ENCODE data around the gene SARS1.
A peak's percentile ranks its signal among the peaks of the same experiment; 100 is the strongest.

SARS1 gene

GRCh38 chr1:109248797-109249629, 35.3 kb downstream of the SARS1 start, which contains the start of gene CELSR2:
Gene CELSR2 (plus strand): TSS chr1:109249539. CDS start chr1:109250080, 541 bp downstream.
- peak within 1 kb of the TSS; percentile 55 for H3K4me3 ChIP-seq (ENCODE audit: insufficient read depth, low read length, poor library complexity, severe bottlenecking)
- no peaks in the 10 kb centered on the region for H3K36me3 ChIP-seq (ENCODE audit: low read length)
- H4K20me1 ChIP-seq (ENCODE audit: low read depth, low read length): no peaks in the 10 kb centered on the region
- H3K27me3 ChIP-seq (ENCODE audit: low read length): no peaks in the 10 kb centered on the region
- TF ChIP-seq, protein P1, sequence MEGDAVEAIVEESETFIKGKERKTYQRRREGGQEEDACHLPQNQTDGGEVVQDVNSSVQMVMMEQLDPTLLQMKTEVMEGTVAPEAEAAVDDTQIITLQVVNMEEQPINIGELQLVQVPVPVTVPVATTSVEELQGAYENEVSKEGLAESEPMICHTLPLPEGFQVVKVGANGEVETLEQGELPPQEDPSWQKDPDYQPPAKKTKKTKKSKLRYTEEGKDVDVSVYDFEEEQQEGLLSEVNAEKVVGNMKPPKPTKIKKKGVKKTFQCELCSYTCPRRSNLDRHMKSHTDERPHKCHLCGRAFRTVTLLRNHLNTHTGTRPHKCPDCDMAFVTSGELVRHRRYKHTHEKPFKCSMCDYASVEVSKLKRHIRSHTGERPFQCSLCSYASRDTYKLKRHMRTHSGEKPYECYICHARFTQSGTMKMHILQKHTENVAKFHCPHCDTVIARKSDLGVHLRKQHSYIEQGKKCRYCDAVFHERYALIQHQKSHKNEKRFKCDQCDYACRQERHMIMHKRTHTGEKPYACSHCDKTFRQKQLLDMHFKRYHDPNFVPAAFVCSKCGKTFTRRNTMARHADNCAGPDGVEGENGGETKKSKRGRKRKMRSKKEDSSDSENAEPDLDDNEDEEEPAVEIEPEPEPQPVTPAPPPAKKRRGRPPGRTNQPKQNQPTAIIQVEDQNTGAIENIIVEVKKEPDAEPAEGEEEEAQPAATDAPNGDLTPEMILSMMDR (IDR thresholded peaks at IDR 0.05; ENCODE audit: insufficient read depth, low read length, poor library complexity, severe bottlenecking): no peak
- no peak for TF ChIP-seq EZH2phosphoT487 (conservative IDR thresholded peaks at IDR 0.05; ENCODE audit: low read length)
- peak within 1 kb of the TSS; percentile 1 for H2AFZ ChIP-seq (ENCODE audit: low read depth, low read length, severe bottlenecking)
- no peaks in the 10 kb centered on the region for H3K9me2 ChIP-seq (replicated peaks; ENCODE audit: insufficient read depth, low read length)
- H3K9me3 ChIP-seq (ENCODE audit: insufficient read depth, low read length): no peaks in the 10 kb centered on the region
- no peaks in the 10 kb centered on the region for H3F3A ChIP-seq (ENCODE audit: insufficient read depth)
- H3K9ac ChIP-seq (ENCODE audit: low read length): peak within 1 kb of the TSS; percentile 39; the same call in 1 of the 2 replicates
- no peak within 1 kb of the TSS for H3K27ac ChIP-seq (ENCODE audit: low read depth, low read length)
- peak within 1 kb of the TSS; percentile 57 for H3K4me2 ChIP-seq (ENCODE audit: low read depth, low read length, poor library complexity, severe bottlenecking)
- H3K79me2 ChIP-seq (ENCODE audit: insufficient read depth, low read length): no peaks in the 10 kb centered on the region

- peak overlapping the region; percentile 57 for H3K4me2 ChIP-seq (ENCODE audit: low read depth, low read length, poor library complexity, severe bottlenecking)
- H3K79me2 ChIP-seq (ENCODE audit: insufficient read depth, low read length): no peaks in the 10 kb centered on the region
- H3K27me3 ChIP-seq (ENCODE audit: low read length): no peaks in the 10 kb centered on the region
- no peak overlapping the region for H3K27ac ChIP-seq (ENCODE audit: low read depth, low read length)
- peak overlapping the region; percentile 55 for H3K4me3 ChIP-seq (ENCODE audit: insufficient read depth, low read length, poor library complexity, severe bottlenecking)
- H3K9me3 ChIP-seq (ENCODE audit: insufficient read depth, low read length): no peaks in the 10 kb centered on the region
- H3F3A ChIP-seq (ENCODE audit: insufficient read depth): no peaks in the 10 kb centered on the region
- no peak for TF ChIP-seq EZH2phosphoT487 (conservative IDR thresholded peaks at IDR 0.05; ENCODE audit: low read length)
- TF ChIP-seq, protein P1 (IDR thresholded peaks at IDR 0.05; ENCODE audit: insufficient read depth, low read length, poor library complexity, severe bottlenecking): no peak
- no peaks in the 10 kb centered on the region for H4K20me1 ChIP-seq (ENCODE audit: low read depth, low read length)
- no peaks in the 10 kb centered on the region for H3K36me3 ChIP-seq (ENCODE audit: low read length)
- no peak overlapping the region for H2AFZ ChIP-seq (ENCODE audit: low read depth, low read length, severe bottlenecking)
- no peaks in the 10 kb centered on the region for H3K9me2 ChIP-seq (replicated peaks; ENCODE audit: insufficient read depth, low read length)
- peak overlapping the region; percentile 39; the same call in 1 of the 2 replicates for H3K9ac ChIP-seq (ENCODE audit: low read length)
Measured at GRCh38 chr1:109249654-109250401, 36.1 kb downstream of the SARS1 start.

DNA sequence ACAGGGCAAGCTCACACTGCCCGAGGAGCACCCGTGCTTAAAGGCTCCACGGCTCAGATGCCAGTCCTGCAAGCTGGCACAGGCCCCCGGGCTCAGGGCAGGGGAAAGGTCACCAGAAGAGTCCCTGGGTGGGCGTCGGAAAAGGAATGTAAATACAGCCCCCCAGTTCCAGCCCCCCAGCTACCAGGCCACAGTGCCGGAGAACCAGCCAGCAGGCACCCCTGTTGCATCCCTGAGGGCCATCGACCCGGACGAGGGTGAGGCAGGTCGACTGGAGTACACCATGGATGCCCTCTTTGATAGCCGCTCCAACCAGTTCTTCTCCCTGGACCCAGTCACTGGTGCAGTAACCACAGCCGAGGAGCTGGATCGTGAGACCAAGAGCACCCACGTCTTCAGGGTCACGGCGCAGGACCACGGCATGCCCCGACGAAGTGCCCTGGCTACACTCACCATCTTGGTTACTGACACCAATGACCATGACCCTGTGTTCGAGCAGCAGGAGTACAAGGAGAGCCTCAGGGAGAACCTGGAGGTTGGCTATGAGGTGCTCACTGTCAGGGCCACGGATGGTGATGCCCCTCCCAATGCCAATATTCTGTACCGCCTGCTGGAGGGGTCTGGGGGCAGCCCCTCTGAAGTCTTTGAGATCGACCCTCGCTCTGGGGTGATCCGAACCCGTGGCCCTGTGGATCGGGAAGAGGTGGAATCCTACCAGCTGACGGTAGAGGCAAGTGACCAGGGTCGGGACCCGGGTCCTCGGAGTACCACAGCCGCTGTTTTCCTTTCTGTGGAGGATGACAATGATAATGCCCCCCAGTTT, 36.9 kb downstream of the SARS1 start:
- Histone ChIP-seq H3K4me3 (ENCODE audit: insufficient read depth, low read length, poor library complexity, severe bottlenecking) (no peak overlapping the region), H3K36me3 (ENCODE audit: low read length) (no peaks in the 10 kb centered on the region), H3K9ac (ENCODE audit: low read length) (no peak overlapping the region), H3K9me3 (ENCODE audit: insufficient read depth, low read length) (no peaks in the 10 kb centered on the region), H3K79me2 (ENCODE audit: insufficient read depth, low read length) (no peaks in the 10 kb centered on the region), H3K27ac (ENCODE audit: low read depth, low read length) (no peak overlapping the region), H4K20me1 (ENCODE audit: low read depth, low read length) (no peaks in the 10 kb centered on the region), H3F3A (ENCODE audit: insufficient read depth) (no peaks in the 10 kb centered on the region), H3K27me3 (ENCODE audit: low read length) (no peaks in the 10 kb centered on the region), H3K4me2 (ENCODE audit: low read depth, low read length, poor library complexity, severe bottlenecking) (peak overlapping the region; percentile 57), H3K9me2 (replicated peaks; ENCODE audit: insufficient read depth, low read length) (no peaks in the 10 kb centered on the region), H2AFZ (ENCODE audit: low read depth, low read length, severe bottlenecking) (no peak overlapping the region)
- TF ChIP-seq EZH2phosphoT487 (conservative IDR thresholded peaks at IDR 0.05; ENCODE audit: low read length): no peak
- TF ChIP-seq, protein P1 (IDR thresholded peaks at IDR 0.05; ENCODE audit: insufficient read depth, low read length, poor library complexity, severe bottlenecking): no peak

Data from SU-DHL-6 (cell line).